HG03103 (cell line): Measurements from ENCODE around the gene ALDH7A1.
A peak's percentile ranks its signal among the peaks of the same experiment; 100 is the strongest.

ENCODE experiments used
- ATAC-seq: cut with Tn5 transposase; IDR thresholded peaks from one replicate; pipeline ENCODE4 v1.9.1; 2021; ENCODE audit warnings: low read depth; ENCODE audit not compliant: unreplicated experiment

ALDH7A1 gene

GRCh38 chr5:126512451-126512850 is 82.6 kb downstream of the ALDH7A1 start:
- ATAC-seq, result no peak

GRCh38 chr5:126511961-126512360 is 83.1 kb downstream of the ALDH7A1 start:
- ATAC-seq, result no peak

GRCh38 chr5:126509339-126509738 is 85.7 kb downstream of the ALDH7A1 start:
- no peak for ATAC-seq

- no peak for ATAC-seq
Measured at GRCh38 chr5:126508962-126509279, 86.1 kb downstream of the ALDH7A1 start.

GRCh38 chr5:126508251-126508961 is 86.6 kb downstream of the ALDH7A1 start:
- ATAC-seq, result no peak

GRCh38 chr5:126506079-126506478 is 88.9 kb downstream of the ALDH7A1 start:
- no peak for ATAC-seq

GRCh38 chr5:126503602-126504104 is 91.4 kb downstream of the ALDH7A1 start:
- no peak for ATAC-seq

- no peak for ATAC-seq
Measured at GRCh38 chr5:126501448-126501847, 93.6 kb downstream of the ALDH7A1 start.

GRCh38 chr5:126499853-126500342 is 95.1 kb downstream of the ALDH7A1 start:
- ATAC-seq, result peak; percentile 70

- no peak for ATAC-seq
Measured at GRCh38 chr5:126499278-126499677, 95.7 kb downstream of the ALDH7A1 start.

GRCh38 chr5:126497506-126497905 is 97.5 kb downstream of the ALDH7A1 start:
- no peak for ATAC-seq

GRCh38 chr5:126494393-126494792 is 100.6 kb downstream of the ALDH7A1 start:
- no peak for ATAC-seq

GRCh38 chr5:126492939-126493338 is 102.1 kb downstream of the ALDH7A1 start:
- no peak for ATAC-seq

GRCh38 chr5:126490167-126490940 is 104.7 kb downstream of the ALDH7A1 start:
- ATAC-seq, result no peak

- no peak for ATAC-seq
Measured at GRCh38 chr5:126488443-126489065, 106.5 kb downstream of the ALDH7A1 start.

GRCh38 chr5:126487596-126487995 is 107.4 kb downstream of the ALDH7A1 start:
- ATAC-seq, result no peak

- ATAC-seq, result no peak
Measured at GRCh38 chr5:126486332-126486731, 108.7 kb downstream of the ALDH7A1 start.

GRCh38 chr5:126484253-126484652 is 110.8 kb downstream of the ALDH7A1 start:
- no peak for ATAC-seq

GRCh38 chr5:126483156-126483555 is 111.9 kb downstream of the ALDH7A1 start:
- no peak for ATAC-seq

GRCh38 chr5:126482591-126482990 is 112.4 kb downstream of the ALDH7A1 start:
- ATAC-seq, result no peak

- ATAC-seq, result no peak
Measured at GRCh38 chr5:126481243-126481642, 113.8 kb downstream of the ALDH7A1 start.
